Keratinocyte (primary cell): Measurements from ENCODE around the gene CDC42EP3.

ENCODE experiments used
- CTCF ChIP-seq, 3 experiments: IDR thresholded peaks in 1 of 3; conservative IDR thresholded peaks in 1 of 3; optimal IDR thresholded peaks in 1 of 3; 2 replicates in 2 of 3; 3 replicates in 1 of 3; pipeline versions ENCODE3 to v1.5.1; 2011; ENCODE audit warnings: low read length in 3 of 3, mild to moderate bottlenecking in 3 of 3, moderate library complexity in 2 of 3, control low read depth in 1 of 3, inconsistent platforms in 1 of 3; ENCODE audit not compliant: insufficient read depth in 2 of 3; ENCODE audit errors: extremely low read depth in 1 of 3
- EZH2 ChIP-seq: IDR thresholded peaks from one replicate; pipeline ENCODE4 v1.6.1; 2012; ENCODE audit warnings: inconsistent platforms, mild to moderate bottlenecking, low read length, moderate library complexity

- no peak for TF ChIP-seq CTCF (optimal IDR thresholded peaks at IDR 0.05 in 1 of 3, IDR thresholded peaks at IDR 0.05 in 1 of 3, conservative IDR thresholded peaks at IDR 0.05 in 1 of 3; ENCODE audit: extremely low read depth in 1 of 3, insufficient read depth in 2 of 3, low read length in 3 of 3)
- TF ChIP-seq EZH2 = no peak
Measured at GRCh38 chr2:37617119-37617892, 54.1 kb downstream of the CDC42EP3 start.
